ENCODE data around the gene TGFBR3. TPM values are rescaled to one million over a fixed set of nuclear protein-coding genes. Genes with fewer than 3 reads are reported as not detected.

Gene TGFBR3
- total and polyA plus RNA-seq, 9 of the 15 experiments (the other 6 are each of a cell fraction or from before 2014, with no cell fraction given) = 3.6 to 32.4 (median 15.6) TPM

GRCh38 chr1:91804546-91805023 lies 81.4 kb downstream of the TGFBR3 start (continued):
- TF ChIP-seq ATF3 (IDR thresholded peaks at IDR 0.05) (peak; percentile 93), ATF3 (CRISPR knock-in tag; conservative IDR thresholded peaks at IDR 0.05) (peak; percentile 83), CHCHD3 (CRISPR knock-in tag; IDR thresholded peaks at IDR 0.05) (no peak), ETV6 (IDR thresholded peaks at IDR 0.05; ENCODE audit: borderline replicate concordance in 1 of 2, low read depth in 2 of 2, low read length in 1 of 2) (peak in 1 of 2 experiments; percentile 77; a peak in 2 of 4 replicates), ETV6 (CRISPR knock-in tag; IDR thresholded peaks at IDR 0.05; ENCODE audit: borderline replicate concordance) (no peak), TCF7 (IDR thresholded peaks at IDR 0.05; ENCODE audit: borderline replicate concordance) (peak; percentile 87; the same call in 1 of the 2 replicates), ATF1 (CRISPR knock-in tag; IDR thresholded peaks at IDR 0.05) (0 out of 2 replicates have a peak, but pooled peaks have one; percentile 45), ATF1 (tag; IDR thresholded peaks at IDR 0.05) (peak; percentile 94), CC2D1A (IDR thresholded peaks at IDR 0.05) (peak; percentile 38; the same call in 1 of the 2 replicates), TCF3 (CRISPR knock-in tag; IDR thresholded peaks at IDR 0.05) (peak; percentile 99), ZNF175 (CRISPR knock-in tag; IDR thresholded peaks at IDR 0.05; ENCODE audit: low read depth) (0 out of 2 replicates have a peak, but pooled peaks have one; percentile 59), LCOR (CRISPR knock-in tag; IDR thresholded peaks at IDR 0.05) (peak; percentile 88; the same call in 1 of the 2 replicates), MEIS2 (IDR thresholded peaks at IDR 0.05; ENCODE audit: partially characterized antibody) (peak; percentile 98), PBX2 (CRISPR knock-in tag; IDR thresholded peaks at IDR 0.05; ENCODE audit: low read depth) (peak; percentile 82), PBX2 (tag; conservative IDR thresholded peaks at IDR 0.05; ENCODE audit: low read depth) (peak; percentile 85), ZKSCAN8 (CRISPR knock-in tag; IDR thresholded peaks at IDR 0.05) (0 out of 2 replicates have a peak, but pooled peaks have one; percentile 63), BACH1 (tag; IDR thresholded peaks at IDR 0.05) (peak; percentile 63; the same call in 1 of the 2 replicates), PRDM10 (IDR thresholded peaks at IDR 0.05; ENCODE audit: partially characterized antibody) (peak; percentile 54), E2F6 (IDR thresholded peaks at IDR 0.05; ENCODE audit: borderline replicate concordance in 1 of 2, extremely low read depth in 1 of 2, insufficient read depth in 1 of 2, insufficient read length in 1 of 2, low read depth in 1 of 2, low read length in 1 of 2, poor library complexity in 1 of 2, severe bottlenecking in 1 of 2) (peak in 1 of 2 experiments; percentile 25)
